Measurements from ENCODE around the gene MRPL1.

MRPL1 gene

GRCh38 chr4:77845400-77845799 lies 17.2 kb upstream of the MRPL1 start:
- H3K4me2 ChIP-seq, result no peak overlapping the region
- no peak overlapping the region for H3K9ac ChIP-seq
- no peaks in the 10 kb centered on the region for H3K27me3 ChIP-seq (ENCODE audit: insufficient read depth, low read depth)

GRCh38 chr4:77845929-77846328 lies 16.7 kb upstream of the MRPL1 start:
- Histone ChIP-seq H3K4me1 (ENCODE audit: low read depth, poor library complexity, severe bottlenecking) (no peaks in the 10 kb centered on the region), H3K4me3 (IDR thresholded peaks at IDR 0.05; ENCODE audit: insufficient read depth, low read depth, low read length) (no peak overlapping the region), H3K27me3 (ENCODE audit: insufficient read depth, low read depth) (no peaks in the 10 kb centered on the region), H2AFZ (ENCODE audit: low read depth) (no peak overlapping the region), H3K79me2 (ENCODE audit: insufficient read depth, low read depth) (no peaks in the 10 kb centered on the region), H3K36me3 (ENCODE audit: insufficient read depth) (no peaks in the 10 kb centered on the region), H3K9ac (no peak overlapping the region), H3K27ac (no peak overlapping the region), H3K4me2 (no peak overlapping the region), H4K20me1 (ENCODE audit: insufficient read depth) (no peaks in the 10 kb centered on the region; the same call in 1 of the 2 replicates)
- no peak for TF ChIP-seq CTCF (conservative IDR thresholded peaks at IDR 0.05; ENCODE audit: low read depth, low read length)

More at GRCh38 chr4:77845400-77845799, 17.2 kb upstream of the MRPL1 start:
- Histone ChIP-seq H3K36me3 (ENCODE audit: insufficient read depth) (no peaks in the 10 kb centered on the region), H3K79me2 (ENCODE audit: insufficient read depth, low read depth) (no peaks in the 10 kb centered on the region), H4K20me1 (ENCODE audit: insufficient read depth) (no peaks in the 10 kb centered on the region; the same call in 1 of the 2 replicates), H2AFZ (ENCODE audit: low read depth) (no peak overlapping the region), H3K4me3 (IDR thresholded peaks at IDR 0.05; ENCODE audit: insufficient read depth, low read depth, low read length) (no peak overlapping the region), H3K4me1 (ENCODE audit: low read depth, poor library complexity, severe bottlenecking) (no peaks in the 10 kb centered on the region), H3K27ac (no peak overlapping the region)
- TF ChIP-seq CTCF (conservative IDR thresholded peaks at IDR 0.05; ENCODE audit: low read depth, low read length), result no peak

- H3K79me2 ChIP-seq (ENCODE audit: insufficient read depth, low read depth), result no peaks in the 10 kb centered on the region
- TF ChIP-seq CTCF (conservative IDR thresholded peaks at IDR 0.05; ENCODE audit: low read depth, low read length), result no peak
- H3K36me3 ChIP-seq (ENCODE audit: insufficient read depth), result no peaks in the 10 kb centered on the region
- H3K27me3 ChIP-seq (ENCODE audit: insufficient read depth, low read depth), result no peaks in the 10 kb centered on the region
- H3K4me2 ChIP-seq, result no peak overlapping the region
- no peak overlapping the region for H2AFZ ChIP-seq (ENCODE audit: low read depth)
- no peaks in the 10 kb centered on the region for H4K20me1 ChIP-seq (ENCODE audit: insufficient read depth)
- no peak overlapping the region for H3K4me3 ChIP-seq (IDR thresholded peaks at IDR 0.05; ENCODE audit: insufficient read depth, low read depth, low read length)
- no peak overlapping the region for H3K27ac ChIP-seq
- H3K9ac ChIP-seq, result no peak overlapping the region
- H3K4me1 ChIP-seq (ENCODE audit: low read depth, poor library complexity, severe bottlenecking), result no peaks in the 10 kb centered on the region
These were observed 14.1 kb upstream of the MRPL1 start for GRCh38 chr4:77848508-77848907.

- H2AFZ ChIP-seq (ENCODE audit: low read depth), result no peak overlapping the region
- H3K4me1 ChIP-seq (ENCODE audit: low read depth, poor library complexity, severe bottlenecking), result no peaks in the 10 kb centered on the region
- no peak overlapping the region for H3K4me2 ChIP-seq
- no peak overlapping the region for H3K9ac ChIP-seq
- no peaks in the 10 kb centered on the region for H3K36me3 ChIP-seq (ENCODE audit: insufficient read depth)
- no peak for TF ChIP-seq CTCF (conservative IDR thresholded peaks at IDR 0.05; ENCODE audit: low read depth, low read length)
- H3K79me2 ChIP-seq (ENCODE audit: insufficient read depth, low read depth), result no peaks in the 10 kb centered on the region
- no peak overlapping the region for H3K4me3 ChIP-seq (IDR thresholded peaks at IDR 0.05; ENCODE audit: insufficient read depth, low read depth, low read length)
- no peak overlapping the region for H3K27ac ChIP-seq
- H4K20me1 ChIP-seq (ENCODE audit: insufficient read depth), result no peaks in the 10 kb centered on the region
- H3K27me3 ChIP-seq (ENCODE audit: insufficient read depth, low read depth), result no peaks in the 10 kb centered on the region
These were observed 13.2 kb upstream of the MRPL1 start for GRCh38 chr4:77849278-77849965.
